22Rv1 (cell line): Measurements from ENCODE around the gene ENTPD7.
"Not testable (repeated sequence)": the region's sequence is repeated elsewhere in the genome, so short reads cannot be mapped to it uniquely, and the experiment has no call there.

Experiments used
- H3K27ac ChIP-seq: fragments of 450-650 bp; 2 replicates; pipeline ENCODE4 v1.5.1; 2017
- ZFX ChIP-seq: fragments of 450-650 bp; IDR thresholded peaks from 2 replicates; pipeline ENCODE4 v1.6.1; 2017; ENCODE audit warnings: antibody characterized with exemption, borderline replicate concordance
- TF ChIP-seq, protein P1 (sequence below): fragments of 450-650 bp; IDR thresholded peaks from 2 replicates; pipeline ENCODE4 v1.5.1; 2017; ENCODE audit warnings: mild to moderate bottlenecking

The ENTPD7 gene

DNA sequence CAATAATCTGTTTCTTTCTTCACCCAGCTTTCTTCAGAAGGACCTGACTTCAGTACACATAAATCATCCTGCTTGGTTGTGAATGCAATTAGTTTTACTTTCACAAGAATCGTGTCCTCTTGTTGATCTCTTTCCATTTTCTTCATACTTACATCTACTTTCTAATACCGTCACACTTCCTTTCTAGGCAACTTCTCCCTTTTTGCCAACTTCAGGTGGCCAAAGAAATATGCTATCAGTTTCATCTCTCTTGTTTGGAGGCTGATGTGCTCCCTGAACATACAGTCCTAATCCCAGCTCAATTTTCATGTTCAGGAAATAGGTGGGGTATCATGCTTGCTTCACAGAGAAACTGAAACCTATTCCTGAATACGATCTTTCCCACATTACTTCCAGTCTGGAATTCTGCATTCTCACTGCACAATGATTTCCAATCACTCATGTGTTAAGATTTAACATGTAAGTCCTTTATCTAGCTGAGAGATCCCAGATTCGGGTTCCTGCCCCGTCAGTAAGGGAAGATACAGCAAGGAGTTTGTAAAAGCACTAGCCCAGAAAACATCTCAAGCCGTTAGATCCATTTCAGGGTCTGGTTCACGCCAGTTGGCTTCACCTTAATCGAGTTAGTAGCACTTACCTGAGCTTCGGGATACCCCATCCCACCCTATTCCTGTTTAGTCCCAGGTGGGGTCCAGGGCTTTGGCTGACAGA, 40.1 kb upstream of the ENTPD7 start:
- TF ChIP-seq ZFX, result no peak
- TF ChIP-seq, protein P1, sequence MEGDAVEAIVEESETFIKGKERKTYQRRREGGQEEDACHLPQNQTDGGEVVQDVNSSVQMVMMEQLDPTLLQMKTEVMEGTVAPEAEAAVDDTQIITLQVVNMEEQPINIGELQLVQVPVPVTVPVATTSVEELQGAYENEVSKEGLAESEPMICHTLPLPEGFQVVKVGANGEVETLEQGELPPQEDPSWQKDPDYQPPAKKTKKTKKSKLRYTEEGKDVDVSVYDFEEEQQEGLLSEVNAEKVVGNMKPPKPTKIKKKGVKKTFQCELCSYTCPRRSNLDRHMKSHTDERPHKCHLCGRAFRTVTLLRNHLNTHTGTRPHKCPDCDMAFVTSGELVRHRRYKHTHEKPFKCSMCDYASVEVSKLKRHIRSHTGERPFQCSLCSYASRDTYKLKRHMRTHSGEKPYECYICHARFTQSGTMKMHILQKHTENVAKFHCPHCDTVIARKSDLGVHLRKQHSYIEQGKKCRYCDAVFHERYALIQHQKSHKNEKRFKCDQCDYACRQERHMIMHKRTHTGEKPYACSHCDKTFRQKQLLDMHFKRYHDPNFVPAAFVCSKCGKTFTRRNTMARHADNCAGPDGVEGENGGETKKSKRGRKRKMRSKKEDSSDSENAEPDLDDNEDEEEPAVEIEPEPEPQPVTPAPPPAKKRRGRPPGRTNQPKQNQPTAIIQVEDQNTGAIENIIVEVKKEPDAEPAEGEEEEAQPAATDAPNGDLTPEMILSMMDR, result no peak
- H3K27ac ChIP-seq, result peak overlapping the region; percentile 100

DNA sequence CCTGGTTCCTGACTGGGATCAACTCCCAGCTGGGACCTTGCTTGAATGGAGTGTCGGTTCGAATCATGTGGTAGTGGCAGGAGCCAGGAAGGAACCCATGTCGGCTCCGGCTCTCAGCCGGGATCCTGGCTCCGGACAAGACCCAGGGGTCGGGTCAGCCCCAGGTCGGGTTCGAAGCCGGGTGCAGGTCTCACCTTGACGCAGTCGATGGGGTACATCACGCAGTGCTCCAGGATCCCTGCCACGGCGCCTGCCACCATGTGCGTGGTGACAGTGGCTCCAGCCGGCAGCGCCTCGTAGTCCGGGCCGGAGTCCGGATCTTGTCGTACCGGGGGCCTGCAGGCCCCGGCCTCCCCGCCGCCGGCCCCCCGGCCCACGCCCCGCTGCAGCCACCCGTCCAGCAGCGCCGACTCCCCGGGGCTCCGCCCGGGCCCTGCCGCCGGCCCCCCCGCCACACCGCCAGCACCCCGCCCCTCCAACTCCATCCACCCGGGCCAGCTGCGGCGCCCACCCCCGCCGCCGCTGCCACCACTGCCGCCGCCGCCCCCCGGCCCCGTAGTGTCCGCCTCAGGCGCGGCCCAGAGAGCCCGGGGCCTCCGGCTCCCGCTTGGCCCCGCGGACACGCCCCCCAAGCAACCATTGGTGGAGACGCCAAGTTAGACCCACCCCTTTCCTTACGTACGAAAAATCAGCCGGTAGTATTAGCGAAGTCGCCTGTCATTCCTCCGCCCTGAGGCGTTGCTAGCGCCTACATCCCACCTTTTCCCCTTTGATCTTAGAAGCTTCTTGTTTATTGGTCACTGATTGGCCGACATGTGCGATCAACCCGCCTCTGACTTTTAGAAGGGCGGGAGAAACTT, 39.2 kb upstream of the ENTPD7 start, which contains the start of gene SLC25A28:
Gene SLC25A28, minus strand, starts transcription at position 589 of the 860 bp plus-strand sequence. Its CDS starts 104 bp downstream, at position 485.
- H3K27ac ChIP-seq, result peak within 1 kb of the TSS; percentile 100
- no peak for TF ChIP-seq ZFX
- TF ChIP-seq, protein P1, result no peak

DNA sequence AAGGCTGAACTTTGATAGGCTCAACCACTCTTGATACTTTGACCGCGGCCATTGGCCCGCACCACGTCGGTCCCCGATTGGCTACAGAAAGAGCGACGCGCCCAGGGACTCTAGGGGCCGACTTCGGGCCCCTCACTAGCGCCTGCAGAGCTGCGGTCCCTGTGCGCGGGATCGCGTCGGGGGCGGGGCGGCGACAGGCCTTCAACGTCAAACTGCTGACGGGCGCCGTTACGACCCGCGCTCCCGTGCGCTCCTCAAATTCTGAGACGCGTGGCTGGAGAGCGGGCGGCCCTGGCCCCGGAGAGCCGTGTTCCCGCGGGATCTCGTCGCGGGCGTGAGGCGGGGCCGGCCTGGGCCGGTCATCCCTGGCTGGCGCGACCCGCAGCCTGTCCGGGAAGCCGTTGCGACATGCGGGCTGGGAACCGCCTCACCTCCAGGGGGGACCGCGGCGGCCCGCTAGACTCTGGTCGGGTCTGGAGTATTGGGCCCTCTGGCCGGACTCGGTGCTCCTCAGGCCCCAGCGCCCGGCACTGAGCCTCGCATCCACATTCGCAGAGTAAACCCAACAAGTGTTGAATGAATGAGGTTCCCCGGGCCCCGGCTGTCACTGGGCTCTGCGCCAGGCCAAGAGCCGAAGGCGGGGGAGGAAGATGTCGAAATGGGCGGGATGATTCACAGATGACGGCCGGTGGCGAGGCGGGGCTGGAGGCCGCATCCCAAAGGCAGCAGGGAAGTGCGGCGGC, 38.4 kb upstream of the ENTPD7 start:
- TF ChIP-seq, protein P1, result 0 out of 2 replicates have a peak, but pooled peaks have one; percentile 0
- TF ChIP-seq ZFX, result no peak
- peak overlapping the region; percentile 100 for H3K27ac ChIP-seq

DNA sequence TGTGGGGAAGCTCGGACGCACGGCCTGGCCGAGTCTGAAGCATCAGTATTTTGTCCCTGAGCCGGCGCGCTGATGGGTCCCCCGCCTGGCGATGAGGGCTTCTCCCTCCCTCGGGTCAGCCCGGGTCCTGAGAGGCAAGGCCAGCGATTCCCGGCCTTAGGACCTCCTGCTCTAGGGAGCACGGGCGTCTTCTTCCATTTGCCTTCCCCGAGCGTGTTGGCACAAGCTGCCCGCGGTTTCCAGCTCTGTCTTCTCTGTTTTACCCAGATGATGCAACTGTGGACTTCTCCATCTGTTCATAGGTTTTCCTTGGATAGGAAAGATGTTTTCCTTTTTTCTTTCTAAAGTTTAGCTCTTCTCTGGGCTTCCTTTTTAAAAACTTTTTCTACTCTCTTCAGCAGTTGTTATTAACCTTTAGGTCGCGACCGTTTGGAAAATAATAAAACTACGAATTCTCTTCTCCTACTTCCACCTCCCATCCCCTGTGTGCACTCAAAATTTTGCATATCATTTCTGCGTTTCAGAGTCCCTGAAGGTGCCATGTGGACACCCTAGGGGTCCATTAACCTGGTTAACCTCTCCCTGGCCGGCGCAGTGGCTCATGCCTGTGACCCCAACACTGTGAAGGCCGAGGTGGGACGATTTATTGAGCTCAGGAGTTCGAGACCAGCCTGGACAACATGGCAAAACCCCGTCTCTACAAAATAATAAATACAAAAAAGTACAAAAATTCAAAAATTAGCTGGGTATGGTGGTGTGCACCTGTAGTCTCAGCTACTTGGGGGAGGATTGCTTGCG, 37.7 kb upstream of the ENTPD7 start:
- TF ChIP-seq, protein P1, result no peak
- TF ChIP-seq ZFX, result no peak
- peak overlapping the region; percentile 100 for H3K27ac ChIP-seq

DNA sequence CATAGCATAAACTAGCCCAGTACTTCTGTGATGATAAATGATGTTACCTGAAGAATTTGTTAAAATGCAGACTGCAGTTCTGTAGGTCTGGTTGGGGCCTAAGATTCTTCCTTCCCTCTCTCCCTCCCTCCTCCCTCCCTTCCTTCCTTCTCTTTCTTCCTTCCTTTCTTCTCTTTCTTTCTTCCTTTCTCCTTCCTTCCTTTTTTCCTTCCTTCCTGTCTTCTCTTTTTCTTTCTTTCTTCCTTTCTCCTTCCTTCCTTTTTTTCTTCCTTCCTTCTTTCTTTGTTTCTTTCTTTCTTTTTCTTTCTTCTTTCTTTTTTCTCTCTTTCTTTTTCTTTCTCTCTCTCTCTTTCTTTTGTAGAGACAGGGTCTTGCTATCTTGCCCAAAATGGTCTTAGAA, 35.4 kb upstream of the ENTPD7 start:
- TF ChIP-seq, protein P1, result no peak
- no peak for TF ChIP-seq ZFX
- H3K27ac ChIP-seq, result no peak overlapping the region

DNA sequence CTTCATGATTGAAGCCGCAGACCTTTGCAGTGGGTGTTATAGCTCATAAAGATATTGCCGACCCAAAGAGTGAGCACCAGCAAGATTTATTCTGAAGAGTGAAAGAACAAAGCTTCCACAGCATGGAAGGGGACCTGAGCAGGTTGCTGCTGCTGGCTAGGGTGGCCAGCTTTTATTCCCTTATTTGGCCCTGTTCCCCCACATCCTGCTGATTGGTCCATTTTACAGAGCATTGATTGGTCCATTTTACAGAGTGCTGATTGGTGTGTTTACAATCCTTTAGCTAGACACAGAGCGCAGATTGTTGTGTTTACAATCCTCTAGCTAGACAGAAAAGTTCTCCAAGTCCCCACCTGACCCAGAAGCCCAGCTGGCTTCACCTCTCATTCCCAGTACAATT, 34.2 kb upstream of the ENTPD7 start:
- H3K27ac ChIP-seq, result not testable (repeated sequence)
